KMS-11 (cell line): ENCODE data around the gene AFMID.
"Not testable (repeated sequence)": the region's sequence is repeated elsewhere in the genome, so short reads cannot be mapped to it uniquely, and the experiment has no call there.

Source experiments
- H2AFZ ChIP-seq: fragments of 200-600 bp; sonication (generic); 2 replicates; pipeline ENCODE4 v1.6.1; 2016; ENCODE audit warnings: antibody characterized with exemption, mixed run types, low read depth
- H3K27ac ChIP-seq: fragments of 200-600 bp; sonication (generic); 2 replicates; pipeline ENCODE4 v1.6.1; 2016; ENCODE audit warnings: mild to moderate bottlenecking, mixed run types
- H3K27me3 ChIP-seq: fragments of 200-600 bp; sonication (generic); 2 replicates; pipeline ENCODE4 v1.6.1; 2017; ENCODE audit warnings: mild to moderate bottlenecking, low read depth, mixed run types, moderate library complexity; ENCODE audit not compliant: insufficient read depth
- H3K36me3 ChIP-seq: fragments of 200-600 bp; sonication (generic); 2 replicates; pipeline ENCODE4 v1.6.1; 2017; ENCODE audit warnings: mild to moderate bottlenecking, mixed run types; ENCODE audit not compliant: insufficient read depth
- H3K4me1 ChIP-seq: fragments of 200-600 bp; sonication (generic); 2 replicates; pipeline ENCODE4 v1.6.1; 2016; ENCODE audit warnings: mild to moderate bottlenecking, low read depth, mixed run types; ENCODE audit not compliant: poor library complexity, severe bottlenecking
- H3K4me2 ChIP-seq: fragments of 200-600 bp; sonication (generic); 2 replicates; pipeline ENCODE4 v1.7.0; 2016; ENCODE audit warnings: mild to moderate bottlenecking, mixed run types
- H3K4me3 ChIP-seq: fragments of 200-600 bp; sonication (generic); IDR thresholded peaks from 2 replicates; pipeline ENCODE4 v1.6.1; 2017; ENCODE audit warnings: low read depth, low read length, mixed read lengths; ENCODE audit not compliant: insufficient read depth
- H3K79me2 ChIP-seq: fragments of 200-600 bp; sonication (generic); 2 replicates; pipeline ENCODE4 v1.6.1; 2016; ENCODE audit warnings: low read depth, mixed run types; ENCODE audit not compliant: insufficient read depth
- H3K9ac ChIP-seq: fragments of 200-600 bp; sonication (generic); 2 replicates; pipeline ENCODE4 v1.6.1; 2016; ENCODE audit warnings: mild to moderate bottlenecking, mixed run types
- H4K20me1 ChIP-seq: fragments of 200-600 bp; sonication (generic); 2 replicates; pipeline ENCODE4 v1.6.1; 2016; ENCODE audit warnings: mild to moderate bottlenecking, mixed run types; ENCODE audit not compliant: insufficient read depth
- TF ChIP-seq, protein P1 (sequence below): fragments of 200-600 bp; sonication (generic); conservative IDR thresholded peaks from 2 replicates; pipeline ENCODE4 v1.6.1; 2017; ENCODE audit warnings: low read depth, mild to moderate bottlenecking, antibody characterized with exemption, low read length, moderate library complexity, mixed read lengths

The AFMID gene

DNA sequence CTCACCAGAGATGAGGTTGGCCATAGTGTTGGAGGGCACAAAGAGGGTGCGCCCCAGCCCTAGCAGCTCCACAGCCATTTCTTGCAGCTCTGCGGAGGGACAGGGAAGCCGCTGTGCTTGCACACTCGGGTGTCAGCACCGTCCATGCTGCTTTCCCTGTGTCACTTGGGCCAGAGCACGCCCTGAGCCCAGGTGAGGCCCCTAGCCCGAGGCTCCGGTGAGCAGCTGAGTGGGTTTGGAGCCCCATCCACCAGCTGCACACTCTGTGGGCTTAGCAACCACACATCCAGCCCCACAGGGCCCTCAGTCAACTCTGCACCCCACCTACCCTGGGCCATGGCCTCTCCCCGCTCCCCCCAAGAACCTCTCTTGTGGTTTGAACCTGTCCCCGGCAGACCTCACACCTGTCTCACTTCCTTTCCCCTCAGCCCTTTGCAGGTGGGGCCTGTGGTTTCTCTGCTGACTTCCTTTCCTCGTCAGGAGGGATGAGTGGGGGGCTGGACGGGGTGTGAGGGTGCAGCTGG, 65.0 kb downstream of the AFMID start:
- no peaks in the 10 kb centered on the region for H3K27me3 ChIP-seq
- TF ChIP-seq, protein P1, sequence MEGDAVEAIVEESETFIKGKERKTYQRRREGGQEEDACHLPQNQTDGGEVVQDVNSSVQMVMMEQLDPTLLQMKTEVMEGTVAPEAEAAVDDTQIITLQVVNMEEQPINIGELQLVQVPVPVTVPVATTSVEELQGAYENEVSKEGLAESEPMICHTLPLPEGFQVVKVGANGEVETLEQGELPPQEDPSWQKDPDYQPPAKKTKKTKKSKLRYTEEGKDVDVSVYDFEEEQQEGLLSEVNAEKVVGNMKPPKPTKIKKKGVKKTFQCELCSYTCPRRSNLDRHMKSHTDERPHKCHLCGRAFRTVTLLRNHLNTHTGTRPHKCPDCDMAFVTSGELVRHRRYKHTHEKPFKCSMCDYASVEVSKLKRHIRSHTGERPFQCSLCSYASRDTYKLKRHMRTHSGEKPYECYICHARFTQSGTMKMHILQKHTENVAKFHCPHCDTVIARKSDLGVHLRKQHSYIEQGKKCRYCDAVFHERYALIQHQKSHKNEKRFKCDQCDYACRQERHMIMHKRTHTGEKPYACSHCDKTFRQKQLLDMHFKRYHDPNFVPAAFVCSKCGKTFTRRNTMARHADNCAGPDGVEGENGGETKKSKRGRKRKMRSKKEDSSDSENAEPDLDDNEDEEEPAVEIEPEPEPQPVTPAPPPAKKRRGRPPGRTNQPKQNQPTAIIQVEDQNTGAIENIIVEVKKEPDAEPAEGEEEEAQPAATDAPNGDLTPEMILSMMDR = no peak
- H3K36me3 ChIP-seq = no peaks in the 10 kb centered on the region
- no peaks in the 10 kb centered on the region for H3K79me2 ChIP-seq
- no peaks in the 10 kb centered on the region for H4K20me1 ChIP-seq
- peak overlapping the region; percentile 85 for H3K4me2 ChIP-seq
- H3K9ac ChIP-seq = no peak overlapping the region
- H3K4me1 ChIP-seq = peaks cover 65% of the 10 kb centered on the region
- H3K27ac ChIP-seq = peak overlapping the region; percentile 38; the same call in 1 of the 2 replicates
- H2AFZ ChIP-seq = no peak overlapping the region
- H3K4me3 ChIP-seq = no peak overlapping the region

DNA sequence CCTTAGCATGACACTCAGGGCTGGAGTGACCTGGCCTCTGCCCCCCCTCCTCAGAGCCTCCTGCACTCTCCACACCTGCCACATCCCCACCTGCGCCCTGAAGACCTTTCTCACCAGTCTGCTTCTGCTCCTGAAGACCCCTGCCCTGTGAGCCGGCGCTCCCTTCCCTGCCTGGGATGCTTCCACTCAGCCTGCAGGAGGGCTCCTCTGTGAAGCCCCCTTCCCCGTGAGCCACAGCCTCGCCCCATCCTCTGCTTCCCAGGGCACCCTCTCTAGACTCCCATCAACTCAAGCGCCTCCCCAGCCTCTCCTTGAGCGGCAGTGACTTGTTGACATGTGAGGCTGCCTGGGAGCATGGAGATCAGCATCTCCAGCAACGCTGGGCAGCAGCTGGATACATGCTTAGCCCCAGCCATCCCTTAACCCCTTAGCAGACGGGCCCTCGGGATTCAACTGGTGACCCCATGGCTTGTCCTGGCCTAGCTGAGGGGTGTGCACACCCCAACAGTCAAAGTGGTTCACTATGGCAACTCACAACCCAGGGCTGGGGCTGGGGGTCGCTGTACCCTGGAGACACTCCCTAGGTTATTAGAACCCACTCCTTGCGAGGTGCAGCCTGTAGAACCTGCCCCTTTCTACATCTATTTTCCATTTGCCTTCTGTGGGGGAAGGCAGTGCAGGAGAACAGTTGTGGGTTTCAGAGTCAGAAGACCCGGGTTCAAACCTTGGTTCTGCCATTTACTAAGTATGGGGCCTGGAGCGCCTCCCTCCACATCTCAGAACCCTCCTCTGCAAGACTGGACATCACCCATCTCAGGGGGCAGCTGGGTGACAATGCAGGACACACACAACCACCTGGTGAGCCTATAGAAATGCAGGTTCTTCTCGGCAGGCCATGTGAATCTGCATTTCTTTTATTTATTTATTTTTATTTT, 65.8 kb downstream of the AFMID start:
- H3K79me2 ChIP-seq = no peaks in the 10 kb centered on the region
- H3K27me3 ChIP-seq = no peaks in the 10 kb centered on the region
- H3K27ac ChIP-seq = peak overlapping the region; percentile 38; the same call in 1 of the 2 replicates
- H4K20me1 ChIP-seq = no peaks in the 10 kb centered on the region
- no peak overlapping the region for H3K9ac ChIP-seq
- H3K4me2 ChIP-seq = peak overlapping the region; percentile 85
- H3K4me1 ChIP-seq = peaks cover 71% of the 10 kb centered on the region
- TF ChIP-seq, protein P1 = no peak
- no peaks in the 10 kb centered on the region for H3K36me3 ChIP-seq
- H3K4me3 ChIP-seq = no peak overlapping the region
- no peak overlapping the region for H2AFZ ChIP-seq

DNA sequence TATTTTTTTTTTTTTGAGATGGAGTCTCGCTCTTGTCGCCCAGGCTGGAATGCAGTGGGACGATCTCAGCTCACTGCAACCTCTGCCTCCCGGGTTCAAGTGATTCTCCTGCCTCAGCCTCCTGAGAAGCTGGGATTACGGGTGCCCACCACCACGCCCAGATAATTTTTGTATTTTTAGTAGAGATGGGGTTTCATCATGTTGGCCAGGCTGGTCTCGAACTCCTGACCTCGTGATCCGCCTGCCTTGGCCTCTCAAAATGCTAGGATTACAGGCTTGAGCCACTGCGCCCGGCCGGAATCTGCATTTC, 66.4 kb downstream of the AFMID start:
- not testable (repeated sequence) for H4K20me1 ChIP-seq, H3K27me3 ChIP-seq, H3K4me3 ChIP-seq, H3K79me2 ChIP-seq, H3K36me3 ChIP-seq
- Histone ChIP-seq H3K4me1 (peaks cover 78% of the 10 kb centered on the region), H3K27ac (peak overlapping the region; percentile 77; the same call in 1 of the 2 replicates), H3K9ac (peak overlapping the region; percentile 95; the same call in 1 of the 2 replicates), H2AFZ (peak overlapping the region; percentile 95; the same call in 1 of the 2 replicates), H3K4me2 (peak overlapping the region; percentile 82)

DNA sequence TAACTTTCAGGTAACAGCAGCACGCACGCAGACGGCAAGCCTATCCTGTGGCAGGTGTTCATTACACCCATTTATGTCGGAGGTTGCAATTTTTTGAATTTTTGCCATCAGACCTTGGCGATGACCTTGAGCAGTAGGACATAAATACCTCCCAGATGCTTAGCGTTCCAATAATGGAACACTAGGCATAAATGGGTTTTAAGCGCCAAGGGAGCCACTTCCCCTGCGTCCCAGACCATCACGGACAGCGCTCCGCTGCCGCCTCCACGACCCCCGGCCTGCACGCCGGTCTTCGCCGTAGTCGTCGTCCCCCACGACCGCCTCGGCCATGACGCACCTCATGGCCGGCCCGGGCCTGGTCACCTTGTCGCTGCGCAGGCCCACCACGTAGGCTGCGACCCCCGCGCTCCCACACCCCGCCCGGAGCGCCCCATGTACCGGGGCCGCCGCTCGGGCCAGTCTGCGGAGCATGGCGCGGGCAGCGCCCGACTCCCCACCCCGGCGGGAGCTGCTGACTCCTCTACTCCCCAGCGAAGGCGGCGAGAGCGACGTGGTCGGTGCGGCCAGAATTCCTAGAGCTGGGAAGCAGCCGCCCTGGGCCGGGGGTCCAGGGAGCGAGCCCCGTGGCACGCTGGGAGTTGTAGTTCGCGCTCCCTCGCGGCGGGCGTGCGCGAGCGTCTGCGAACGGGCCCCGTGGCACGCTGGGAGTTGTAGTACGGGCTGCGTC, 66.9 kb downstream of the AFMID start:
- Histone ChIP-seq H3K9ac (peak overlapping the region; percentile 95), H3K4me2 (peak overlapping the region; percentile 82), H3K4me1 (peaks cover 82% of the 10 kb centered on the region), H3K36me3 (no peaks in the 10 kb centered on the region), H4K20me1 (no peaks in the 10 kb centered on the region), H3K27me3 (no peaks in the 10 kb centered on the region), H3K27ac (peak overlapping the region; percentile 77), H3K4me3 (peak overlapping the region; percentile 18), H3K79me2 (no peaks in the 10 kb centered on the region), H2AFZ (peak overlapping the region; percentile 95)
- TF ChIP-seq, protein P1 = no peak
